GM18526 (cell line): ENCODE data around the gene HBB.
"Not testable (repeated sequence)": the region's sequence is repeated elsewhere in the genome, so short reads cannot be mapped to it uniquely, and the experiment has no call there.

Source experiments
- POLR2A ChIP-seq: IDR thresholded peaks from 3 replicates; pipeline ENCODE4 v1.6.1; 2011; ENCODE audit not compliant: insufficient read length; ENCODE audit errors: extremely low read depth

The HBB gene

DNA sequence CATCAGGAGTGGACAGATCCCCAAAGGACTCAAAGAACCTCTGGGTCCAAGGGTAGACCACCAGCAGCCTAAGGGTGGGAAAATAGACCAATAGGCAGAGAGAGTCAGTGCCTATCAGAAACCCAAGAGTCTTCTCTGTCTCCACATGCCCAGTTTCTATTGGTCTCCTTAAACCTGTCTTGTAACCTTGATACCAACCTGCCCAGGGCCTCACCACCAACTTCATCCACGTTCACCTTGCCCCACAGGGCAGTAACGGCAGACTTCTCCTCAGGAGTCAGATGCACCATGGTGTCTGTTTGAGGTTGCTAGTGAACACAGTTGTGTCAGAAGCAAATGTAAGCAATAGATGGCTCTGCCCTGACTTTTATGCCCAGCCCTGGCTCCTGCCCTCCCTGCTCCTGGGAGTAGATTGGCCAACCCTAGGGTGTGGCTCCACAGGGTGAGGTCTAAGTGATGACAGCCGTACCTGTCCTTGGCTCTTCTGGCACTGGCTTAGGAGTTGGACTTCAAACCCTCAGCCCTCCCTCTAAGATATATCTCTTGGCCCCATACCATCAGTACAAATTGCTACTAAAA lies at the start of gene HBB:
HBB (minus strand) TSS at position 340 of the 579 bp plus-strand sequence; CDS start at position 290, 50 bp downstream.
- TF ChIP-seq POLR2A: no peak

- no peak for TF ChIP-seq POLR2A
Measured at GRCh38 chr11:5275369-5276110, 48.7 kb upstream of the HBB start.

- TF ChIP-seq POLR2A: no peak
Measured at GRCh38 chr11:5274395-5274794, 47.5 kb upstream of the HBB start.

DNA sequence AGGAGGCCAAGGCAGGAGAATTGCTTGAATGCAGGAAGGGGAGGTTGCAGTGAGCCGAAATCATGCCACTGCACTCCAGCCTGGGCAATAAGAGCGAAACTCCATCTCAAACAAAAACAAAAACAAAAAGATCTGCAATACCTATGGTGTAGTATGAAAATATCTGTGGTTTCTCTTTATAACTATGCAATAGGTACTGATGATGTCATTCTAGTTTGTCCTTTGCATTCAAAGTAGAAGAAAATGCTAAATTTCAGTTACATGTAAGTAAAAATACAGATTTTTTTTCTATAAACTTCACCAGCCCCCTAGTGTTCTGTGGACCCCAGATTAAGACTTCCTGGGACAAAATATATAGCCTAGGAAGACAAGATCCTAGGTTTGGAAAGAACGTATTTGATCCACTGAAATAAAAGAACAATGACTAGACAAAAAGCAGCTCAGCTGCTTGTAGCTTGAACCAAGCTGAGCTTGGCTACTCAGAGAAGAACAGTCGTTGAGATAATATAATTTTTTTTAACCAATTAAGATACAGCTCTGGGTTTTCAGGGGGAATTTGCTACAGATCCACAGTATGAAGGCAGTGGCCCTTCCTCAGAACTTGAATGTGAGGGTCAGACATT lies 45.6 kb upstream of the HBB start:
- no peak for TF ChIP-seq POLR2A

DNA sequence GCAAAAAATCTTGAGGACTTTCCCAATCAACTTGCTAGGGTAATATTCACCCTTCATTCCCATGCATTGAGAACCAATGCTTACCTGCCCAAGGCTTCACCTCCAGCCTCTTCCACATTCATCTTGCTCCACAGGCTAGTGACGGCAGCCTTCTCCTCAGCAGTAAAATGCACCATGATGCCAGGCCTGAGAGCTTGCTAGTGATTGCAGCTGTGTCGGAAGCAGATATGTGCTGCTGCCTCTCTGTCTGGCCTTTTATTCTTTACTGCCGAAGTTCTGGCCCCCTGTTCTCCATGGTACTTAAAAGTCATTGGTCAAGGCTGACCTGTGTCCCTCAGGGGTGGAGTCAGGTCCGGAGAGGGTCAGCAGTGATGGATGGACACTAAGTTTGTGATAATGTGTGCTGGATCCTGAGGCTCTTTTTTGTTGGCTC lies 42.9 kb upstream of the HBB start, which contains the start of gene HBE1:
HBE1 (minus strand) TSS at position 231 of the 433 bp plus-strand sequence; CDS start at position 176, 55 bp downstream.
- no peak for TF ChIP-seq POLR2A

GRCh38 chr11:5267033-5267563 lies 40.2 kb upstream of the HBB start:
- TF ChIP-seq POLR2A: no peak

DNA sequence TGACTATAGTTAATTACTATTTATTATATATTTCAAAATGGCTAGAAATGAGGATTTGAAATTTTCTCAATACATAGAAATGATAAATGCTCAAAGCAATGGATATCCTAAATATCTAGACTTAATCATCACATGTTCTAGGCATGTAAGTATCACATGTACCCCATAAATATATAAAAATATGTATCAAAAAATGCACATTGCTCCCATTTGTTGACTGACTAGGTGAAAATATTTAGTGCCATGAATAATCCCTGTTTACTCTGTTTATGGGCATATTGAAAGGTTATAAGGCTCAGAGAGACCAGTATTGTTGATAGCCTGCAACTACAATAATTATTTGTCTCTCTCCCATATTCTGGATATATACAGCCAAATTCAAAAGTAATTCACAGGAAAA lies 39.7 kb upstream of the HBB start:
- no peak for TF ChIP-seq POLR2A

DNA sequence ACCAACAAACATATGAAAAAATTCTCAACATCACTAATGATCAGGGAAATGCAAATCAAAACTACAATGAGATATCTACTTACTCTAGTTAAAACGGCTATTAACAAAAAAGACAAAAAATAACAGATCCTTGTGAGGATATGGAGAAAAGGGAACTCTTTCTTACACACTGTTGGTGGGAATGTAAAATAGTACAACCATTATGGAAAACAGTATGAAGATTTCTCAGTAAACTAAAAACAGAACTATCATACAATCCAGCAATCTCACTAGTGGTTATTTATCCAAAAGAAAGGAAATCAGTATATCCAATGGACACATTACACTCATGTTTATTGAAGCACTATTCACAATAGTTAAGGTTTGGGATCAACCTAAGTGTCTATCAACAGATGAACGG lies 39.0 kb upstream of the HBB start:
- no peak for TF ChIP-seq POLR2A

GRCh38 chr11:5258543-5259262 lies 31.8 kb upstream of the HBB start:
- TF ChIP-seq POLR2A: no peak

DNA sequence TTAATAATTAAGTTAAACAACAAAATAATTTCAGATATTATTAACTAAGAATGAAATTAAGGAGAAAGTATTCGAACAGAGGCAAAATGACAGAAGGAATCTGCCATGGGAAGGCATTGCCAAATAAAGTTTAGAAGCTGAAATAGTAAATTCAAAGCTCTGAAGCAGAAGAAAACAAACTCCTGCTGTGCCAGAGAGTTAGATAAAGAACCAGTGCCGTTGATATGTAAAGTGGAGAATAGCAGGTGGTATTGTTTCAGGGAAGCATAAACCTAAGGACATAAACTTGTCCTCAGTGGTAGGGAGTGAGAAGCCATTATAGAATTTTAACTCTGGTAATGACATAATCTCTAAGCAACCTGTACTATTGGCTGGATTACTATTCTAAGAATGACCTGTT lies 30.4 kb upstream of the HBB start:
- no peak for TF ChIP-seq POLR2A

DNA sequence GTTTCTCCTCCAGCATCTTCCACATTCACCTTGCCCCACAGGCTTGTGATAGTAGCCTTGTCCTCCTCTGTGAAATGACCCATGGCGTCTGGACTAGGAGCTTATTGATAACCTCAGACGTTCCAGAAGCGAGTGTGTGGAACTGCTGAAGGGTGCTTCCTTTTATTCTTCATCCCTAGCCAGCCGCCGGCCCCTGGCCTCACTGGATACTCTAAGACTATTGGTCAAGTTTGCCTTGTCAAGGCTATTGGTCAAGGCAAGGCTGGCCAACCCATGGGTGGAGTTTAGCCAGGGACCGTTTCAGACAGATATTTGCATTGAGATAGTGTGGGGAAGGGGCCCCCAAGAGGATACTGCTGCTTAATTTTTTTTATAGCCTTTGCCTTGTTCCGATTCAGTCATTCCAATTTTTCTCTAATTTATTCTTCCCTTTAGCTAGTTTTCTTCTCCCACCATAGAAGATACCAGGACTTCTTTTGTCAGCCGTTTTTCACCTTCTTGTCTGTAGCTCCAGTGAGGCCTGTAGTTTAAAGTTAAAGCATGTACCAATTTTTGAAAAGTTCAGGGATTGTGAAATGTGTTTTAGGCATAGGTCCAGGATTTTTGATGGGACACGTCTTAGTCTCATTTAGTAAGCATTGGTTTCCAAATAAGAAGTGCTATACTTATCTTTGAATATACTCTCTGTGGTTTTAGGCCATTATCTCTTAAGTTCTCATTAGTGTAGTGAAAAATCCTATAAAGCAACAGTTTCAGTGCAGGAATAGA lies 28.0 kb upstream of the HBB start, which contains the start of gene HBG2:
HBG2 (minus strand) TSS at position 136 of the 768 bp plus-strand sequence; CDS start at position 83, 53 bp downstream.
- not testable (repeated sequence) for TF ChIP-seq POLR2A

DNA sequence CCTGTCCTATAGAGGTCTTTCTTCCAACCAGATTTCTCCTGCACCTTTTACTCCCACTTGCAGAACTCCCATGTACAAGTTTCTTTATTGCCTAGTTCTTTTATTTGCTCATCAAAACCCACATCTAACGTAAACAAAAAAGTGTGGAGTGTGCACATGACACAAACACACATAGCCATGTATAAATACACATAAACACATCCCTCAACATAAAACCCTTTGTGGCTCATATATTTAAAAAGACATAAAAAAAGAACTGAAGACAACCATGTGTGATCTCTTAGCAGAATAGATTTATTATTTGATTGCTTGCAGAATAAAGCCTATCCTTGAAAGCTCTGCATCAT lies 26.0 kb upstream of the HBB start:
- no peak for TF ChIP-seq POLR2A

- TF ChIP-seq POLR2A: no peak
Measured at GRCh38 chr11:5252192-5252918, 25.5 kb upstream of the HBB start.

DNA sequence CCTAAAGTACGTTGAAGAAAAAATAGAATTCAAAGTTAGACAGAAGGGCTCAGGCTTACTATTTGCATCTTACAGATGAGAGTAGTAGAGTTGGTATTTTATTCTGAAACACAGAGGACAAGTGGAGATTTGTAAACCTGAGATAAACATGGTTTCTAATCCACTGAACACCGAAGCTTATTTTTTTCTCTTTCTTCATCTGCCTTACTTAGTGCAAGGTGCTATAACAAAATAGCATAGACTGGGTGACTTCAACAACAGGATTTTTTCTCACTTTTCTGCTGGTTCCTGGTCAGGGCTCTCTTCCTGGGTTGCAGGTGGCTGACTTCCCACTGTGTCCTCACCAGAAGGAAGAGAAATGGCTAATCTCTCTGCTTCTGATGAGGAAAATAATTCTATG lies 24.9 kb upstream of the HBB start:
- no peak for TF ChIP-seq POLR2A
